ENCODE measurements around the gene ASB16.
"Not testable (repeated sequence)": the region's sequence is repeated elsewhere in the genome, so short reads cannot be mapped to it uniquely, and the experiment has no call there.

Gene ASB16

DNA sequence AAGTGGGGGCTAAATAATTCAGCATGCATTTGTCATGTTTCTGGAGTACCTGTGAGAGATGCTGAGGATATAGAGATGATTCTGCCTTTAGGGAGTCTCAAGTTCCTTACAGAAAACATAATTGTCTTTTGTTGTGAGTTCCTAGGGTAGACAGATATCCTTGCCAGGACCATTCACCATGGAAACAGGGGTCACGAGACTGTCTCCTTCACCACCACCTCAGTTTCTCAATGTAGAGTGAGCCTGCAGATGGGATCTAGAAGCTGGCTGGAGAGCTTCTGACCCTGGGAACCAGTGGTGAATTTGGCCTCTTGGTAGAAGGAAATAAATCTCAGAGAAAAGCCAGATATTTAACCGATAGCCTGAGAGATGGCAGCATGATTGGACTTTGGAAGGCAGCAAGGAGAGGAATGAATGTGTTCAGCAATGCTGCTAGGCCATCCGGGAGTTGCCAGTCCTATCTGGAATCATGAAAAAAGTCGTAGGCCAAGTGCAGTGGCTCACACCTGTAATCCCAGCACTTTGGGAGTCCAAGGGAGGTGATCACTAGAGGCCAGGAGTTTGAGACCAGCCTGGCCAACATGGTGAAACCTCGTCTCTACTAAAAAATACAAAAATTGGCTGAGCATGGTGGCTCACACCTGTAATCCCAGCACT, 39.7 kb upstream of the ASB16 start:
- Histone ChIP-seq H3K27me3 (ENCODE audit: low read depth, low read length) (no peaks in the 10 kb centered on the region), H3K9ac (ENCODE audit: low read length) (no peak overlapping the region), H3K27ac (ENCODE audit: low read length) (no peak overlapping the region), H3K9me3 (ENCODE audit: insufficient read depth, low read length) (no peaks in the 10 kb centered on the region), H3K4me2 (ENCODE audit: low read length) (no peak overlapping the region), H3K4me3 (ENCODE audit: low read length) (no peak overlapping the region), H3K36me3 (replicated peaks; ENCODE audit: low read depth, low read length) (no peaks in the 10 kb centered on the region), H3K4me1 (ENCODE audit: low read length) (peaks cover 4% of the 10 kb centered on the region; the same call in 1 of the 2 replicates), H4K20me1 (ENCODE audit: insufficient read depth, low read length) (no peaks in the 10 kb centered on the region), H3K79me2 (ENCODE audit: low read length) (no peaks in the 10 kb centered on the region), H2AFZ (ENCODE audit: low read depth, low read length) (no peak overlapping the region)
- TF ChIP-seq, protein P1, sequence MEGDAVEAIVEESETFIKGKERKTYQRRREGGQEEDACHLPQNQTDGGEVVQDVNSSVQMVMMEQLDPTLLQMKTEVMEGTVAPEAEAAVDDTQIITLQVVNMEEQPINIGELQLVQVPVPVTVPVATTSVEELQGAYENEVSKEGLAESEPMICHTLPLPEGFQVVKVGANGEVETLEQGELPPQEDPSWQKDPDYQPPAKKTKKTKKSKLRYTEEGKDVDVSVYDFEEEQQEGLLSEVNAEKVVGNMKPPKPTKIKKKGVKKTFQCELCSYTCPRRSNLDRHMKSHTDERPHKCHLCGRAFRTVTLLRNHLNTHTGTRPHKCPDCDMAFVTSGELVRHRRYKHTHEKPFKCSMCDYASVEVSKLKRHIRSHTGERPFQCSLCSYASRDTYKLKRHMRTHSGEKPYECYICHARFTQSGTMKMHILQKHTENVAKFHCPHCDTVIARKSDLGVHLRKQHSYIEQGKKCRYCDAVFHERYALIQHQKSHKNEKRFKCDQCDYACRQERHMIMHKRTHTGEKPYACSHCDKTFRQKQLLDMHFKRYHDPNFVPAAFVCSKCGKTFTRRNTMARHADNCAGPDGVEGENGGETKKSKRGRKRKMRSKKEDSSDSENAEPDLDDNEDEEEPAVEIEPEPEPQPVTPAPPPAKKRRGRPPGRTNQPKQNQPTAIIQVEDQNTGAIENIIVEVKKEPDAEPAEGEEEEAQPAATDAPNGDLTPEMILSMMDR (IDR thresholded peaks at IDR 0.05; ENCODE audit: low read depth, low read length): no peak
- TF ChIP-seq EZH2phosphoT487 (IDR thresholded peaks at IDR 0.05; ENCODE audit: low read depth): no peak

GRCh38 chr17:44131372-44131771, 39.1 kb upstream of the ASB16 start:
- H3K4me1 ChIP-seq (ENCODE audit: low read length); H3K9me3 ChIP-seq (ENCODE audit: insufficient read depth, low read length); H3K4me3 ChIP-seq (ENCODE audit: low read length); H3K27ac ChIP-seq (ENCODE audit: low read length); H3K79me2 ChIP-seq (ENCODE audit: low read length); H3K9ac ChIP-seq (ENCODE audit: low read length); H2AFZ ChIP-seq (ENCODE audit: low read depth, low read length); H3K4me2 ChIP-seq (ENCODE audit: low read length); H4K20me1 ChIP-seq (ENCODE audit: insufficient read depth, low read length); H3K27me3 ChIP-seq (ENCODE audit: low read depth, low read length); H3K36me3 ChIP-seq (replicated peaks; ENCODE audit: low read depth, low read length): not testable (repeated sequence)

- Histone ChIP-seq H3K9me3 (ENCODE audit: insufficient read depth, low read length) (no peaks in the 10 kb centered on the region), H3K9ac (ENCODE audit: low read length) (no peak overlapping the region), H2AFZ (ENCODE audit: low read depth, low read length) (no peak overlapping the region), H3K36me3 (replicated peaks; ENCODE audit: low read depth, low read length) (no peaks in the 10 kb centered on the region), H3K27me3 (ENCODE audit: low read depth, low read length) (no peaks in the 10 kb centered on the region), H3K4me1 (ENCODE audit: low read length) (peaks cover 4% of the 10 kb centered on the region; the same call in 1 of the 2 replicates), H3K4me2 (ENCODE audit: low read length) (no peak overlapping the region), H3K79me2 (ENCODE audit: low read length) (no peaks in the 10 kb centered on the region), H3K4me3 (ENCODE audit: low read length) (no peak overlapping the region), H4K20me1 (ENCODE audit: insufficient read depth, low read length) (no peaks in the 10 kb centered on the region), H3K27ac (ENCODE audit: low read length) (no peak overlapping the region)
- no peak for TF ChIP-seq EZH2phosphoT487 (IDR thresholded peaks at IDR 0.05; ENCODE audit: low read depth)
- TF ChIP-seq, protein P1 (IDR thresholded peaks at IDR 0.05; ENCODE audit: low read depth, low read length): no peak
These were observed 38.2 kb upstream of the ASB16 start for GRCh38 chr17:44132275-44132821.

DNA sequence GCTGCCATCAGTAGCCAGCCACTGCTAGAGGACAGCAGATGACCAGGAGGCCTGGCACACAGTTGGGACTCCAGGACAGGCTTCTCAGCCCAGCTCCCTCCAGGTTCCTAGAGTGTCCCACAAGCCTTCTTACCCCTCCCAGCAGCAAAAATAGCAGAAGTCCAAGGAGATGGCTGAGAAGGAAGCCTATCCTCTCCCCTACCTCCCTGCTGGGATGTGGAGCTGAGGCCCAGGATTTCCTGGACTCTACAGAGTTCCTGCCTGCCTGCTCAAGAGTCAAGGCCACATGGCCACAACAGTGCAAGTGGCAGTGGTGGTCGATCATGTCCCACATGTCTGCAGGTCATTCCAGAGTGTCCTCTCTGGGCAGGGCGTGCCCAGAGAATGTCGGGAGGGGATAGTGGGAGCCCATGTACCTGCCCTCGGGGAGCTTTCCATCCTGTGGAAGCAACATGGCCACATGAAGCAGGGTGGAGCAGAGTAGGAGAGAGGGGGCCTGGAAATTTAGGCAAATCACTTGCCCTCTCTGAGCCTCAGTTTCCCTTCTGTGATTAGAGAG, 36.5 kb upstream of the ASB16 start:
- no peak overlapping the region for H3K27ac ChIP-seq (ENCODE audit: low read length)
- no peak overlapping the region for H3K4me3 ChIP-seq (ENCODE audit: low read length)
- no peak overlapping the region for H3K4me2 ChIP-seq (ENCODE audit: low read length)
- no peaks in the 10 kb centered on the region for H4K20me1 ChIP-seq (ENCODE audit: insufficient read depth, low read length)
- no peaks in the 10 kb centered on the region for H3K79me2 ChIP-seq (ENCODE audit: low read length)
- H3K27me3 ChIP-seq (ENCODE audit: low read depth, low read length): no peaks in the 10 kb centered on the region
- no peak for TF ChIP-seq EZH2phosphoT487 (IDR thresholded peaks at IDR 0.05; ENCODE audit: low read depth)
- TF ChIP-seq, protein P1 (IDR thresholded peaks at IDR 0.05; ENCODE audit: low read depth, low read length): no peak
- peaks cover 7% of the 10 kb centered on the region; the same call in 1 of the 2 replicates for H3K4me1 ChIP-seq (ENCODE audit: low read length)
- H2AFZ ChIP-seq (ENCODE audit: low read depth, low read length): no peak overlapping the region
- H3K9ac ChIP-seq (ENCODE audit: low read length): no peak overlapping the region
- no peaks in the 10 kb centered on the region for H3K9me3 ChIP-seq (ENCODE audit: insufficient read depth, low read length)
- no peaks in the 10 kb centered on the region for H3K36me3 ChIP-seq (replicated peaks; ENCODE audit: low read depth, low read length)
